Measurements from ENCODE around the gene EIPR1. TPM values are rescaled to one million over a fixed set of nuclear protein-coding genes. Genes with fewer than 3 reads are reported as not detected.

Gene EIPR1
- total RNA-seq, 1 experiment from 2014 or later = 40.4 TPM

DNA sequence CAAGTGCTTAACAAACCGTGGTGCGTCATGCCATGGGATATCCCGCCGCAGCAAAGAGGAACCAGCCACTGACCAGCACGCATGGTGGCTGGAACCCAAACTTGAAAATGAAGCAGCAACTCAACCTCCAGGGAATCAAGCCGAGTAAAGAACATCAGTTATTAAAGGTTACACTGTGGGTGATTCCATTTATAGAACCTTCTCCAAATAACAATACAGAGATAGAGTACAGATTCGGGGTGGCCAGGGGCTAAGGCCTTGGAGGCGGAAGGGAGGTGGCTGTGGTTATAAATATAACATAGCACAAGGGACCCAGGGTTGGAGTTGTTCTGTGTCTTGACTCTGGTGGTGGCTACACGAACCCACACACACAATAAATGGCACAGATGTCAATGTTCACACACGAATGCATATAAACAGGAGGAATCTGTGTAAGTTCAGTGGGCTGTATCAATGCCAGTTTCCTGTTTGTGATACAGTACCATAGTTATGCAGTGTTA is 123.1 kb downstream of the EIPR1 start:
- no peaks in the 10 kb centered on the region for H3K27me3 ChIP-seq (ENCODE audit: insufficient read depth, low read depth)
- TF ChIP-seq EZH2 (IDR thresholded peaks at IDR 0.05; ENCODE audit: low read depth) = no peak

GRCh38 chr2:3253913-3254441 is 123.6 kb downstream of the EIPR1 start:
- Histone ChIP-seq H3K4me2 (no peak overlapping the region), H3K4me1 (replicated peaks; ENCODE audit: insufficient read depth) (no peaks in the 10 kb centered on the region), H3K4me3 (no peak overlapping the region), H3K9me3 (ENCODE audit: insufficient read depth, low read depth) (peaks cover 13% of the 10 kb centered on the region), H2AFZ (no peak overlapping the region), H3K9me2 (ENCODE audit: insufficient read depth) (no peaks in the 10 kb centered on the region), H4K20me1 (ENCODE audit: insufficient read depth) (peaks cover 11% of the 10 kb centered on the region), H3K36me3 (ENCODE audit: low read depth) (no peaks in the 10 kb centered on the region), H3F3A (ENCODE audit: insufficient read depth, low read depth) (no peaks in the 10 kb centered on the region; the same call in 1 of the 2 replicates), H3K79me2 (ENCODE audit: low read depth) (no peaks in the 10 kb centered on the region), H3K27ac (no peak overlapping the region), H3K27me3 (ENCODE audit: insufficient read depth, low read depth) (no peaks in the 10 kb centered on the region)
- intact Hi-C loops (cut with micrococcal nuclease; ENCODE audit: unreplicated experiment) = no loop called here
- CTCF ChIA-PET = no interaction called here
- no peak for TF ChIP-seq EZH2 (IDR thresholded peaks at IDR 0.05; ENCODE audit: low read depth)
- TF ChIP-seq, protein P1, sequence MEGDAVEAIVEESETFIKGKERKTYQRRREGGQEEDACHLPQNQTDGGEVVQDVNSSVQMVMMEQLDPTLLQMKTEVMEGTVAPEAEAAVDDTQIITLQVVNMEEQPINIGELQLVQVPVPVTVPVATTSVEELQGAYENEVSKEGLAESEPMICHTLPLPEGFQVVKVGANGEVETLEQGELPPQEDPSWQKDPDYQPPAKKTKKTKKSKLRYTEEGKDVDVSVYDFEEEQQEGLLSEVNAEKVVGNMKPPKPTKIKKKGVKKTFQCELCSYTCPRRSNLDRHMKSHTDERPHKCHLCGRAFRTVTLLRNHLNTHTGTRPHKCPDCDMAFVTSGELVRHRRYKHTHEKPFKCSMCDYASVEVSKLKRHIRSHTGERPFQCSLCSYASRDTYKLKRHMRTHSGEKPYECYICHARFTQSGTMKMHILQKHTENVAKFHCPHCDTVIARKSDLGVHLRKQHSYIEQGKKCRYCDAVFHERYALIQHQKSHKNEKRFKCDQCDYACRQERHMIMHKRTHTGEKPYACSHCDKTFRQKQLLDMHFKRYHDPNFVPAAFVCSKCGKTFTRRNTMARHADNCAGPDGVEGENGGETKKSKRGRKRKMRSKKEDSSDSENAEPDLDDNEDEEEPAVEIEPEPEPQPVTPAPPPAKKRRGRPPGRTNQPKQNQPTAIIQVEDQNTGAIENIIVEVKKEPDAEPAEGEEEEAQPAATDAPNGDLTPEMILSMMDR (conservative IDR thresholded peaks at IDR 0.05) = no peak
- no peak for DNase-seq
- POLR2A ChIA-PET (ENCODE audit: unreplicated experiment) = no interaction called here
- BruUV-seq (replicated peaks) = no TSS peak

More for the DNA sequence above, 123.1 kb downstream of the EIPR1 start:
- H3K4me2 ChIP-seq = no peak overlapping the region
- ChIA-PET CTCF (no interaction called here), POLR2A (ENCODE audit: unreplicated experiment) (no interaction called here)
- no peaks in the 10 kb centered on the region for H3K9me2 ChIP-seq (ENCODE audit: insufficient read depth)
- no peaks in the 10 kb centered on the region; the same call in 1 of the 2 replicates for H3F3A ChIP-seq (ENCODE audit: insufficient read depth, low read depth)
- H3K9me3 ChIP-seq (ENCODE audit: insufficient read depth, low read depth) = peaks cover 8% of the 10 kb centered on the region
- H3K36me3 ChIP-seq (ENCODE audit: low read depth) = no peaks in the 10 kb centered on the region
- no peaks in the 10 kb centered on the region for H3K79me2 ChIP-seq (ENCODE audit: low read depth)
- no peak for DNase-seq
- H4K20me1 ChIP-seq (ENCODE audit: insufficient read depth) = peaks cover 16% of the 10 kb centered on the region
- no TSS peak for BruUV-seq (replicated peaks)
- no peaks in the 10 kb centered on the region for H3K4me1 ChIP-seq (replicated peaks; ENCODE audit: insufficient read depth)
- no peak overlapping the region for H3K4me3 ChIP-seq
- no peak overlapping the region for H3K27ac ChIP-seq
- intact Hi-C loops (cut with micrococcal nuclease; ENCODE audit: unreplicated experiment) = no loop called here
- no peak overlapping the region for H2AFZ ChIP-seq

DNA sequence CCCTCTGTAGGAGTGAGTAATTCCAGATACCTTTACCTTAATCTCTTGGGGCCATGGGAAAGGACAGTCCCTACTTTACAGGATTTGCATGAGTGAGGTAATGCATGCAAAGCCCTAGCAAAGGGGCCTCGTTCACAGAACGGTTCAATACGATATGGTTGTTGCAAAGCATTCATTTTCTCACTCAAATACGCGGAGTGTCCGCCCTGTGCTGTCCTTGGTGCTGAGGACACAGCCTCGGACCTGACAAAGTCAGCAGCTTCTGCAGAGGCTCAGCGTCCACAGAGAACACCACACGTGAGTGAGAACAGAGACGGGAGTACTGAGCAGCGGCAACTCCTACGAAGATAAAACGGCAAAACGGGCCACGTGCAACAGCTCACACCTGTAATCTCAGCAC is 125.7 kb downstream of the EIPR1 start:
- H3K9me3 ChIP-seq (ENCODE audit: insufficient read depth, low read depth) = peaks cover 12% of the 10 kb centered on the region; the same call in 1 of the 2 replicates
- ChIA-PET POLR2A (ENCODE audit: unreplicated experiment) (no interaction called here), CTCF (no interaction called here)
- no peak overlapping the region for H3K4me3 ChIP-seq
- no peak overlapping the region for H3K27ac ChIP-seq
- H3K4me2 ChIP-seq = no peak overlapping the region
- no peak for DNase-seq
- no peaks in the 10 kb centered on the region for H3K36me3 ChIP-seq (ENCODE audit: low read depth)
- no peaks in the 10 kb centered on the region for H3K9me2 ChIP-seq (ENCODE audit: insufficient read depth)
- no peaks in the 10 kb centered on the region for H3K27me3 ChIP-seq (ENCODE audit: insufficient read depth, low read depth)
- TF ChIP-seq EZH2 (IDR thresholded peaks at IDR 0.05; ENCODE audit: low read depth) = no peak
- TF ChIP-seq, protein P1 (conservative IDR thresholded peaks at IDR 0.05) = no peak
- no peaks in the 10 kb centered on the region for H3F3A ChIP-seq (ENCODE audit: insufficient read depth, low read depth)
- H4K20me1 ChIP-seq (ENCODE audit: insufficient read depth) = peaks cover 5% of the 10 kb centered on the region; the same call in 1 of the 2 replicates
- BruUV-seq (replicated peaks) = no TSS peak
- no peaks in the 10 kb centered on the region for H3K4me1 ChIP-seq (replicated peaks; ENCODE audit: insufficient read depth)
- no peak overlapping the region for H2AFZ ChIP-seq
- H3K79me2 ChIP-seq (ENCODE audit: low read depth) = no peaks in the 10 kb centered on the region
- intact Hi-C loops (cut with micrococcal nuclease; ENCODE audit: unreplicated experiment) = no loop called here
